HK-2 (cell line): Measurements from ENCODE around the gene MAGEA12.
"Not testable (repeated sequence)": the region's sequence is repeated elsewhere in the genome, so short reads cannot be mapped to it uniquely, and the experiment has no call there.

Experiments used
- DNase-seq: peaks from one replicate; pipeline ENCODE4 v3.0.0-alpha.2; 2018; ENCODE audit not compliant: unreplicated experiment

The MAGEA12 gene, protein sequence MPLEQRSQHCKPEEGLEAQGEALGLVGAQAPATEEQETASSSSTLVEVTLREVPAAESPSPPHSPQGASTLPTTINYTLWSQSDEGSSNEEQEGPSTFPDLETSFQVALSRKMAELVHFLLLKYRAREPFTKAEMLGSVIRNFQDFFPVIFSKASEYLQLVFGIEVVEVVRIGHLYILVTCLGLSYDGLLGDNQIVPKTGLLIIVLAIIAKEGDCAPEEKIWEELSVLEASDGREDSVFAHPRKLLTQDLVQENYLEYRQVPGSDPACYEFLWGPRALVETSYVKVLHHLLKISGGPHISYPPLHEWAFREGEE

DNA sequence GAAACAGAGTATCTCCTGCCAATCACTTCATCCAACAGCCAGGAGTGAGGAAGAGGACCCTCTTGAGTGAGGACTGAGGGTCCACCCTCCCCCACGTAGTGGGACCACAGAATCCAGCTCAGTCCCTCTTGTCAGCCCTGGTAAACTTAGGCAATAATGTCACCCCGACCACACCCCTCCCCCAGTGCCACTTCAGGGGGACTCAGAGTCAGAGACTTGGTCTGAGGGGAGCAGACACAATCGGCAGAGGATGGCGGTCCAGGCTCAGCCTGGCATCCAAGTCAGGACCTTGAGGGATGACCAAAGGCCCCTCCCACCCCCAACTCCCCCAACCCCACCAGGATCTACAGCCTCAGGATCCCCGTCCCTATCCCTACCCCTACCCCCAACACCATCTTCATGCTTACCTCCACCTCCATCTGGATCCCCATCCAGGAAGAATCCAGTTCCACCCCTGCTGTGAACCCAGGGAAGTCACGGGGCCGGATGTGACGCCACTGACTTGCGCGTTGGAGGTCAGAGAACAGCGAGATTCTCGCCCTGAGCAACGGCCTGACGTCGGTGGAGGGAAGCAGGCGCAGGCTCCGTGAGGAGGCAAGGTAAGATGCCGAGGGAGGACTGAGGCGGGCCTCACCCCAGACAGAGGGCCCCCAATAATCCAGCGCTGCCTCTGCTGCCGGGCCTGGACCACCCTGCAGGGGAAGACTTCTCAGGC lies at the start of gene MAGEA12, which contains the start of gene CSAG1:
MAGEA12 (plus strand) TSS at position 497 of the 715 bp plus-strand sequence. CDS start 2,405 bp downstream, outside the sequence.
CSAG1 (minus strand) TSS at position 461 of the 715 bp plus-strand sequence. CDS start 1,261 bp downstream, outside the sequence.
- DNase-seq: no peak

DNA sequence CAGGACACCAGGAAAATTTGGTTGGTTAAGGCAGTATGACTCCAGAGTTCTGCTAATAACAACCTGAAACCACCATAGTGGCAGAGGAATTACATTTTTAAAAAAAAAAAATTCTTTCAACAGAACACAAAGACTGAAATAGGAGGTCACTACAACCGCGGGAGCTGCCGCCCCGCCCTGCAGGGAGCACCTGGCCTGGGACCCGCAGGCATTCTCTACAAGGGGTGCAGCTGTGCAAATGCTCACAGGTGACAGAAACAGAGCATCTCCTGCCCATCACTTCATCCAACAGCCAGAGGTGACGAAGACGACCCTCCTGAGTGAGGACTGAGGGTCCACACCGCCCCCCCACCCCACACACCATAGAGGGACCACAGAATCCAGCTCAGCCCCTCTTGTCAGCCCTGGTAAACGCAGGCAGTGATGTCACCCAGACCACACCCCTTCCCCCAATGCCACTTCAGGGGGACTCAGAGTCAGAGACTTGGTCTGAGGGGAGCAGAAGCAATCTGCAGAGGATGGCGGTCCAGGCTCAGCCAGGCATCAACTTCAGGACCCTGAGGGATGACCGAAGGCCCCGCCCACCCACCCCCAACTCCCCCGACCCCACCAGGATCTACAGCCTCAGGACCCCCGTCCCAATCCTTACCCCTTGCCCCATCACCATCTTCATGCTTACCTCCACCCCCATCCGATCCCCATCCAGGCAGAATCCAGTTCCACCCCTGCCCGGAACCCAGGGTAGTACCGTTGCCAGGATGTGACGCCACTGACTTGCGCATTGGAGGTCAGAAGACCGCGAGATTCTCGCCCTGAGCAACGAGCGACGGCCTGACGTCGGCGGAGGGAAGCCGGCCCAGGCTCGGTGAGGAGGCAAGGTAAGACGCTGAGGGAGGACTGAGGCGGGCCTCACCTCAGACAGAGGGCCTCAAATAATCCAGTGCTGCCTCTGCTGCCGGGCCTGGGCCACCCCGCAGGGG lies 35.3 kb upstream of the MAGEA12 start, which contains the start of gene MAGEA3:
MAGEA3 (plus strand) TSS at position 843 of the 980 bp plus-strand sequence. CDS start 2,039 bp downstream, outside the sequence.
- not testable (repeated sequence) for DNase-seq

DNA sequence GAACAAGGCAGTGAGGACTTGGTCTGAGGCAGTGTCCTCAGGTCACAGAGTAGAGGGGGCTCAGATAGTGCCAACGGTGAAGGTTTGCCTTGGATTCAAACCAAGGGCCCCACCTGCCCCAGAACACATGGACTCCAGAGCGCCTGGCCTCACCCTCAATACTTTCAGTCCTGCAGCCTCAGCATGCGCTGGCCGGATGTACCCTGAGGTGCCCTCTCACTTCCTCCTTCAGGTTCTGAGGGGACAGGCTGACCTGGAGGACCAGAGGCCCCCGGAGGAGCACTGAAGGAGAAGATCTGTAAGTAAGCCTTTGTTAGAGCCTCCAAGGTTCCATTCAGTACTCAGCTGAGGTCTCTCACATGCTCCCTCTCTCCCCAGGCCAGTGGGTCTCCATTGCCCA lies 33.2 kb upstream of the MAGEA12 start:
- DNase-seq: not testable (repeated sequence)

DNA sequence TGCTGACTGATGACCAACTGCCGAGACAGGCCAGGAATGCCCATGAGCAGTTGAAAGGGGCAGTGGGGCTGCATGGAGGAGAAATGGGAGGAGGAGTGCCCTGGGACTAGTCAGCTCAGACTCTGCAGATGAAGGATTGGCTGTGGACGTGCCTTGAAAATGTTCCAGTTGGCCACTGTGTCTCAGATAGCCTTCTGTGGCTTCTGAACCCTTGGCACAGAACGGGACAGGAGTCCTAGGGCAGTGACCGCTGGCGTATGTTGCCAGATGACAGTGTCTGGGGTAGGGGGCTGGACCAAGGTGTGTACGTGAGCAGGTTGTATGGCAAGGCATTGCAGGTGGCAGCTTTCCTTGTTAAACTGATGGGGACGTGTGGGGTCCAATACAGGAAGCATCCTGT lies 27.1 kb upstream of the MAGEA12 start:
- DNase-seq: not testable (repeated sequence)

DNA sequence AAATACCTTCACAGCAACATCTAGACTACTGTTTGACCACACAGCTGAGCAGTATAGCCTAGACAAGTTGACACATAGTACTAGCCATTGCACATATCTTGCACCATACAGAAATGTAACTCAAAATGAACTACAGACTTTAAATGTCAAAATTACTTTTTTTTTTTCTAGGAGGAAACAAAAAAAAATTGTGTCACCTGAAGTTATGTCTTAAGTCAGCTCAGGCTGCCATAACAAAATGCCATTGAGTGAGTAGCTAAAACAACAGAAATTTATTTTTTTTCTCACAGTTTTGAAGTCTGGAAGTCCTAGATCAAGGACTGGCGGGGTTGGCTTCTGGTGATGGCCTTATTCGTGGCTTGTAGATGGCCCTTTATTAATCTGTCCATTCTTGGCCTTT lies 24.4 kb upstream of the MAGEA12 start, which contains the start of gene CSAG2:
CSAG2 (minus strand) TSS at position 101 of the 400 bp plus-strand sequence. CDS start 161 bp downstream, outside the sequence.
- not testable (repeated sequence) for DNase-seq

DNA sequence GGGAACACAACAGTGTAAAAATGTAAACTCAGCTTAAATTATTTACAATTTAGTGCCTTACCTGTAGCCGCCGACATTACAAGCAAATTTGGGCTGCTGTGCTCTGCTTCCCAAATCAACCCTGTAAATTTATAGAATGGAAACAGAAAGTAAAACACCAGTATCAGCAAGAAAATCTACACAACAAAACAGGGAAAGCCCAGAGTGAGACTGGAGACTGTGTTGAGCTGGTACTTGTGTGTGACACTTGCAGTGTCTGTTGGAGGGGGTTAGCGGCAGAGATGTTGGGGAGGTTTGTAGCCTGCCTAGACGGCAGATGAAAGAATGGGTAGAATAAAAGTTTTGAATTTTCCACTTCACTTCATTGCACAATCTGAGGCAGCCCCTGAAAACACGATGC lies 20.4 kb upstream of the MAGEA12 start:
- DNase-seq: not testable (repeated sequence)

DNA sequence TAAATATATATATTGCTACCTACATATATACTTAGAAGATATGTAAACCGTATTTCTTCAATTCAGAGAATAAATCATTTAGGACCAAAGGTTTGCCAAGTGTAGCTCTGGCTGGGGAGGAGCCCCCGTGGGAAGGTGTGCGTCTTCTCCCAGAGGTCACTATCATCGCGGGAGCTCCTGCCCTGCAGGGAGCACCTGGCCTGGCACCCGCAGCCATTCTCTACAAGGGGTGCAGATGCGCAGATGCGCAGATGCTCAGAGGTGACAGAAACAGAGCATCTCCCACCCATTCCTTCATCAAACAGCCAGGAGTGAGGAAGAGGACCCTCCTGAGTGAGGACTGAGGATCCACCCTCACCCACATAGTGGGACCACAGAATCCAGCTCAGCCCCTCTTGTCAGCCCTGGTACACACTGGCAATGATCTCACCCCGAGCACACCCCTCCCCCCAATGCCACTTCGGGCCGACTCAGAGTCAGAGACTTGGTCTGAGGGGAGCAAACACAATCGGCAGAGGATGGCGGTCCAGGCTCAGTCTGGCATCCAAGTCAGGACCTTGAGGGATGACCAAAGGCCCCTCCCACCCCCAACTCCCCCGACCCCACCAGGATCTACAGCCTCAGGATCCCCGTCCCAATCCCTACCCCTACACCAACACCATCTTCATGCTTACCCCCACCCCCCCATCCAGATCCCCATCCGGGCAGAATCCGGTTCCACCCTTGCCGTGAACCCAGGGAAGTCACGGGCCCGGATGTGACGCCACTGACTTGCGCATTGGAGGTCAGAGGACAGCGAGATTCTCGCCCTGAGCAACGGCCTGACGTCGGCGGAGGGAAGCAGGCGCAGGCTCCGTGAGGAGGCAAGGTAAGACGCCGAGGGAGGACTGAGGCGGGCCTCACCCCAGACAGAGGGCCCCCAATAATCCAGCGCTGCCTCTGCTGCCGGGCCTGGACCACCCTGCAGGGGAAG lies 19.5 kb upstream of the MAGEA12 start, which contains the start of gene MAGEA2B:
MAGEA2B (plus strand) TSS at position 814 of the 973 bp plus-strand sequence. CDS start 2,479 bp downstream, outside the sequence.
- not testable (repeated sequence) for DNase-seq

DNA sequence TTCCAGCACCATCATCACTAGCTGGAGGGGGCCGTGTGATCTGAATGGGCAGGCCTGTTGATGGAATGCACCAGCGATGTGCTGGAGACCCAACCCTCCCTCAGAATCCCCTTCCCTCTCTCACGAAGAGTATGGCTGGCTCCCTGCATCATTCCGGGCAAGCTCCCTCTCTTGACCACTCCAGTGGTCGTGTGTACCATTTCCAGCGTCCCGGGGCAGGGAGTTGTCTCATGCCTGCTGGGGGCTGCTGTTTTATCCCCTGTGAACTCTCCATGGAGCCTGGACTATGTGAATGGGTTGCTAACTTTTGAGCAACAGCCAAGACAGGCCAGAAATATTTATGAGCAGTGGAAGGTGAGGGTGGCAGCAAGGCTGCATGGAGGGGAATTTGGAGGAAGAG lies 8.1 kb upstream of the MAGEA12 start:
- no peak for DNase-seq

DNA sequence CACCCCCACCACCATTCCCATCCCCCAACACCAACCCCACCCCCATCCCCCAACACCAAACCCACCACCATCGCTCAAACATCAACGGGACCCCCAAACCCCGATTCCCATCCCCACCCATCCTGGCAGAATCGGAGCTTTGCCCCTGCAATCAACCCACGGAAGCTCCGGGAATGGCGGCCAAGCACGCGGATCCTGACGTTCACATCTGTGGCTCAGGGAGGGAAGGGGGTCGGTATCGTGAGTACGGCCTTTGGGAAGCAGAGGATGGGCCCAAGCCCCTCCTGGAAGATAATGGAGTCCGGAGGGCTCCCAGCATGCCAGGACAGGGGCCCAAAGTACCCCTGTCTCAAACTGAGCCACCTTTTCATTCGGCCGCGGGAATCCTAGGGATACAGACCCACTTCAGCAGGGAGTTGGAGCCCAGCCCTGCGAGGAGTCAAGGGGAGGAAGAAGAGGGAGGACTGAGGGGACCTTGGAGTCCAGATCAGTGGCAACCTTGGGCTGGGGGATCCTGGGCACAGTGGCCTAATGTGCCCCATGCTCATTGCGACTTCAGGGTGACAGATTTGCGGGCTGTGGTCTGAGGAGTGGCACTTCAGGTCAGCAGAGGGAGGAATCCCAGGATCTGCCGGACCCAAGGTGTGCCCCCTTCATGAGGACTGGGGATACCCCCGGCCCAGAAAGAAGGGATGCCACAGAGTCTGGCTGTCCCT lies 744 bp downstream of the MAGEA12 start:
- not testable (repeated sequence) for DNase-seq

DNA sequence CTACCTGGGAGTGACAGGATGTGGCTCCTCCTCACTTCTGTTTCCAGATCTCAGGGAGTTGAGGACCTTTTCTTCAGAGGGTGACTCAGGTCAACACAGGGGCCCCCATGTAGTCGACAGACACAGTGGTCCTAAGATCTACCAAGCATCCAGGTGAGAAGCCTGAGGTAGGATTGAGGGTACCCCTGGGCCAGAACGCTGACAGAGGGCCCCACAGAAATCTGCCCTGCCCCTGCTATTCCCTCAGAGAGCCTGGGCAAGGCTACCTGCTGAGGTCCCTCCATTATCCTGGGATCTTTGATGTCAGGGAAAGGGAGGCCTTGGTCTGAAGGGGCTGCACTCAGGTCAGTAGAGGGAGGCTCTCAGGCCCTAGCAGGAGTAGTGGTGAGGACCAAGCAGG lies 1.5 kb downstream of the MAGEA12 start:
- DNase-seq: no peak

DNA sequence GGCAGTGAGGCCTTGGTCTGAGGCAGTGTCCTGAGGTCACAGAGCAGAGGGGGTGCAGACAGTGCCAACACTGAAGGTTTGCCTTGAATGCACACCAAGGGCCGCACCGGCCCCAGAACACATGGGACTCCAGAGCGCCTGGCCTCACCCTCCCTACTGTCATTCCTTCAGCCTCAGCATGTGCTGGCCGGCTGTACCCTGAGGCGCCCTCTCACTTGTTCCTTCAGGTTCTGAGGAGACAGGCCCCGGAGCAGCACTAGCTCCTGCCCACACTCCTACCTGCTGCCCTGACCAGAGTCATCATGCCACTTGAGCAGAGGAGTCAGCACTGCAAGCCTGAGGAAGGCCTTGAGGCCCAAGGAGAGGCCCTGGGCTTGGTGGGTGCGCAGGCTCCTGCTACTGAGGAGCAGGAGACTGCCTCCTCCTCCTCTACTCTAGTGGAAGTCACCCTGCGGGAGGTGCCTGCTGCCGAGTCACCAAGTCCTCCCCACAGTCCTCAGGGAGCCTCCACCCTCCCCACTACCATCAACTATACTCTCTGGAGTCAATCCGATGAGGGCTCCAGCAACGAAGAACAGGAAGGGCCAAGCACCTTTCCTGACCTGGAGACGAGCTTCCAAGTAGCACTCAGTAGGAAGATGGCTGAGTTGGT lies 2.4 kb downstream of the MAGEA12 start:
- no peak for DNase-seq

DNA sequence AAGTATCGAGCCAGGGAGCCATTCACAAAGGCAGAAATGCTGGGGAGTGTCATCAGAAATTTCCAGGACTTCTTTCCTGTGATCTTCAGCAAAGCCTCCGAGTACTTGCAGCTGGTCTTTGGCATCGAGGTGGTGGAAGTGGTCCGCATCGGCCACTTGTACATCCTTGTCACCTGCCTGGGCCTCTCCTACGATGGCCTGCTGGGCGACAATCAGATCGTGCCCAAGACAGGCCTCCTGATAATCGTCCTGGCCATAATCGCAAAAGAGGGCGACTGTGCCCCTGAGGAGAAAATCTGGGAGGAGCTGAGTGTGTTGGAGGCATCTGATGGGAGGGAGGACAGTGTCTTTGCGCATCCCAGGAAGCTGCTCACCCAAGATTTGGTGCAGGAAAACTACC lies 3.0 kb downstream of the MAGEA12 start:
- not testable (repeated sequence) for DNase-seq

DNA sequence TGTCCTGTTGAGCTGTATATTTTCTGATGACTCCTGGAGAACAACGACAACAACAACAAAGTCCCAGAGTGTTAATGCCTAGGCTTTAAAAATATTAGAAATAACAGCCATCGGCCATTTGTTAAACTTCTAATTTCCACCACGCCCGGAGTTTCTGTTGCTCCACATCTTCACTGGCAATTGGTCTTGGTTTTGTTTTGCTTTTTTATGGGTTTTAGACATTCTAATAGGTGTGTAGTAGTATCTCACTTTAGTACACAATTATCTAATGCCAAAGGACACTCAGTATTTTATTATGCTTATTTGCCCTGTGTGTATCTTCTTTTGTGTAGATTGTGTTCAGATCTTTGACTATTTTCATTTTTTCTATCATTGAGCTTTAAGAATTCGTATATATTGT lies 5.0 kb downstream of the MAGEA12 start:
- no peak for DNase-seq

DNA sequence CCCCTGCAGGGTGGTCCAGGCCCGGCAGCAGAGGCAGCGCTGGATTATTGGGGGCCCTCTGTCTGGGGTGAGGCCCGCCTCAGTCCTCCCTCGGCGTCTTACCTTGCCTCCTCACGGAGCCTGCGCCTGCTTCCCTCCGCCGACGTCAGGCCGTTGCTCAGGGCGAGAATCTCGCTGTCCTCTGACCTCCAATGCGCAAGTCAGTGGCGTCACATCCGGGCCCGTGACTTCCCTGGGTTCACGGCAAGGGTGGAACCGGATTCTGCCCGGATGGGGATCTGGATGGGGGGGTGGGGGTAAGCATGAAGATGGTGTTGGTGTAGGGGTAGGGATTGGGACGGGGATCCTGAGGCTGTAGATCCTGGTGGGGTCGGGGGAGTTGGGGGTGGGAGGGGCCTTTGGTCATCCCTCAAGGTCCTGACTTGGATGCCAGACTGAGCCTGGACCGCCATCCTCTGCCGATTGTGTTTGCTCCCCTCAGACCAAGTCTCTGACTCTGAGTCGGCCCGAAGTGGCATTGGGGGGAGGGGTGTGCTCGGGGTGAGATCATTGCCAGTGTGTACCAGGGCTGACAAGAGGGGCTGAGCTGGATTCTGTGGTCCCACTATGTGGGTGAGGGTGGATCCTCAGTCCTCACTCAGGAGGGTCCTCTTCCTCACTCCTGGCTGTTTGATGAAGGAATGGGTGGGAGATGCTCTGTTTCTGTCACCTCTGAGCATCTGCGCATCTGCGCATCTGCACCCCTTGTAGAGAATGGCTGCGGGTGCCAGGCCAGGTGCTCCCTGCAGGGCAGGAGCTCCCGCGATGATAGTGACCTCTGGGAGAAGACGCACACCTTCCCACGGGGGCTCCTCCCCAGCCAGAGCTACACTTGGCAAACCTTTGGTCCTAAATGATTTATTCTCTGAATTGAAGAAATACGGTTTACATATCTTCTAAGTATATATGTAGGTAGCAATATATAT lies 20.4 kb downstream of the MAGEA12 start, which contains the start of gene MAGEA2:
MAGEA2 (minus strand) TSS at position 157 of the 965 bp plus-strand sequence. CDS start 2,479 bp downstream, outside the sequence.
- not testable (repeated sequence) for DNase-seq

DNA sequence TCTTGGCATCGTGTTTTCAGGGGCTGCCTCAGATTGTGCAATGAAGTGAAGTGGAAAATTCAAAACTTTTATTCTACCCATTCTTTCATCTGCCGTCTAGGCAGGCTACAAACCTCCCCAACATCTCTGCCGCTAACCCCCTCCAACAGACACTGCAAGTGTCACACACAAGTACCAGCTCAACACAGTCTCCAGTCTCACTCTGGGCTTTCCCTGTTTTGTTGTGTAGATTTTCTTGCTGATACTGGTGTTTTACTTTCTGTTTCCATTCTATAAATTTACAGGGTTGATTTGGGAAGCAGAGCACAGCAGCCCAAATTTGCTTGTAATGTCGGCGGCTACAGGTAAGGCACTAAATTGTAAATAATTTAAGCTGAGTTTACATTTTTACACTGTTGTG lies 21.3 kb downstream of the MAGEA12 start:
- DNase-seq: not testable (repeated sequence)

DNA sequence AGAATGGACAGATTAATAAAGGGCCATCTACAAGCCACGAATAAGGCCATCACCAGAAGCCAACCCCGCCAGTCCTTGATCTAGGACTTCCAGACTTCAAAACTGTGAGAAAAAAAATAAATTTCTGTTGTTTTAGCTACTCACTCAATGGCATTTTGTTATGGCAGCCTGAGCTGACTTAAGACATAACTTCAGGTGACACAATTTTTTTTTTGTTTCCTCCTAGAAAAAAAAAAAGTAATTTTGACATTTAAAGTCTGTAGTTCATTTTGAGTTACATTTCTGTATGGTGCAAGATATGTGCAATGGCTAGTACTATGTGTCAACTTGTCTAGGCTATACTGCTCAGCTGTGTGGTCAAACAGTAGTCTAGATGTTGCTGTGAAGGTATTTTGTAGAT lies 25.4 kb downstream of the MAGEA12 start, which contains the start of gene CSAG3:
CSAG3 (plus strand) TSS at position 301 of the 400 bp plus-strand sequence.
- DNase-seq: not testable (repeated sequence)

DNA sequence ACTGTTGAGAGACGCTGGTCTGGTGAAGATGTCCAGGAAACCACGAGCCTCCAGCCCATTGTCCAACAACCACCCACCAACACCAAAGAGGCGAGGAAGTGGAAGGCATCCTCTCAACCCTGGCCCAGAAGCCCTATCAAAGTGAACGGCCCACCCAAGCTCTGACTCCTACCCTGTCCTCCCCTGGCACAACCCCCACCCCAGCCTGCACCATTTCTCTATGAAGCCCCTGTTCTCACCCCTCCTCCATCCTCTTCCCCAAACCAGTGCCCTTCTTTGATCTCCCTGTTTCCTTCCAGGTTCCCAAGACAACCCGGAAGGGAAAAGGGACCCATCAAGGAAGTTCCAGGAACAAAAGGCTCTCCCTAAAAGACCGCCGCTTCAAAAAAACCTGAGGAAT lies 26.0 kb downstream of the MAGEA12 start:
- not testable (repeated sequence) for DNase-seq
